Stimulated activated CD4-positive, alpha-beta T cell treated with anti-CD3 and anti-CD28 coated beads, TNF-alpha, amount 100 ng/mL, for 48 hours (primary cell): ENCODE data around the gene TWSG1.
"Not testable (repeated sequence)": the region's sequence is repeated elsewhere in the genome, so short reads cannot be mapped to it uniquely, and the experiment has no call there.

Experiments used
- DNase-seq, 3 donors: peaks; one replicate each; pipeline ENCODE4 v3.0.0-alpha.2; 2020; ENCODE audit warnings: low read depth in 3 of 3

TWSG1 gene

GRCh38 chr18:9426753-9427152 is 92.2 kb downstream of the TWSG1 start:
- no peak for DNase-seq

DNA sequence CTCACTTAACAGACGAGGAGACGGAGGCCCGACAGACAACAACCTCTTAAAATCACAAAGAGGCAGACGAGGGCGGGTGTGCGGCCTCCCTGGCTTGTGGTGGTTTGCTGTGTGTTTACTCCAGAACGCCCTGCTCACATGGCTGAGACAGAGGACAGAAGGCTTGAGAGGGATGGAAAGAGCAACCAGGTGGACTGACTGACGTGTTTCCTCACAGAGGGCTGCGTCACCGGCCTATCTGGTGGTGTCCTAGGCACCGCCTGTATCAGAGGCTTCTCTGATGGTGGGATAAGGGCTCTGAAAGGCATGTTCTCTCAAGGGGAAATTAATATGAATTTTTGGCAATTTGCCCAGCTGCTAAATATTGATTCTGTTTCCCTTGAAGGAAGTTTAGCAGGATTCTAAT is 93.7 kb downstream of the TWSG1 start:
- DNase-seq: no peak

DNA sequence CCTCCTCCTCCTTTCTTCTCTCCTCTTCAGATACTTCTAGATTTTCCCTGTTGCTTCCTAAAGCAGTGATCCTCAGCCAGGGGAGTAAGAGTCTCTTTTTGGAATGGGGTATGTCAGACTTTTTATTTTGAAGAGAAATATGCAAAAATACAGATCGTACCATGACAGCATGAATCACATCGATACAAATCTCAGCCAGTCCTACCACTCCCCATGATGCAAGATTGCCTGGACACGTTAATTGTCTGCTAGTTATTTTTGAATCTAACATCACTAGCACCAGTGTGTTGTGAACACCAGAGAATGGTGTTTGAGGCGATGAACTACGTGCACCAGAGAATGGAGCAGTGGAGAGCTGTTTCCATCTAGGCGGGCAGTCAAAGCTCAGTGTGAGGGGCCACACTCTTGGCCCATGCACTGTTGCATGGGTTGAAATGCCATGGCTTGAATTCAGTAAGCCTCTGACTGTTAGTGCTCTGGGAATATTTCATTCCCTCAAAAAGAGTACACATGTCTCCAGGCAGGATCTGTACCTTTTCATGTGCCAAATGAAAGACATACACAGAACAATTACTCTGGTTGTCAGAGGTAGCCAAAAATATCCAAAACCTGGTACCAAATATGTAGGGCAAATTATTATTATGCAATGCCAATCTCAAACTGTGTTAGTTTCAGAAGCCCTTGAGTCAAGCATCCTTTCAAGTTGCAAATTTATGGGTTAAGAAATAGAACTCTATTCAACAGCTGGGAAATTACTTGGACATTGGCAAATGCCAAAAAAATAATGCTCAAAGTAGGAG is 94.5 kb downstream of the TWSG1 start:
- no peak for DNase-seq

GRCh38 chr18:9429662-9429993 is 95.1 kb downstream of the TWSG1 start:
- no peak for DNase-seq

- not testable (repeated sequence) for DNase-seq
These were observed 95.7 kb downstream of the TWSG1 start for GRCh38 chr18:9430315-9430714.

GRCh38 chr18:9431296-9431695 is 96.7 kb downstream of the TWSG1 start:
- DNase-seq: no peak

DNA sequence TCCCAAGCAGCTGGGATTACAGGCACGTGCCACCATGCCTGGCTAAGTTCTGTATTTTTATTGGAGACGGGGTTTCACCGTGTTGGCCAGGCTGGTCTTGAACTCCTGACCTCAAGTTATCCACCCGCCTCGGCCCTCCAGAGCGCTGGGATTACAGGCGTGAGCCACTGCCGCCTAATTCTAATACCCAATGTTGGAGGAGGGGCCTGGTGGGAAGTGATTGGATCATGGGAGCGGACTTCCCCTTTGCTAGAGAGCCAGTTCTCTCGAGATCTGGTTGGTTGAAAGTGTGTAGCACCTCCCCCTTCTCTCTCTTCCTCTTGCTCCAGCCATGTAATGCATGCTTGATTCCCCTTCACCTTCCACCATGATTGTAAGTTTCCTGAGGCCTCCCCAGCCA is 98.5 kb downstream of the TWSG1 start:
- DNase-seq: not testable (repeated sequence)

GRCh38 chr18:9433671-9434121 is 99.1 kb downstream of the TWSG1 start:
- no peak for DNase-seq

- no peak for DNase-seq
These were observed 99.6 kb downstream of the TWSG1 start for GRCh38 chr18:9434122-9434701.

DNA sequence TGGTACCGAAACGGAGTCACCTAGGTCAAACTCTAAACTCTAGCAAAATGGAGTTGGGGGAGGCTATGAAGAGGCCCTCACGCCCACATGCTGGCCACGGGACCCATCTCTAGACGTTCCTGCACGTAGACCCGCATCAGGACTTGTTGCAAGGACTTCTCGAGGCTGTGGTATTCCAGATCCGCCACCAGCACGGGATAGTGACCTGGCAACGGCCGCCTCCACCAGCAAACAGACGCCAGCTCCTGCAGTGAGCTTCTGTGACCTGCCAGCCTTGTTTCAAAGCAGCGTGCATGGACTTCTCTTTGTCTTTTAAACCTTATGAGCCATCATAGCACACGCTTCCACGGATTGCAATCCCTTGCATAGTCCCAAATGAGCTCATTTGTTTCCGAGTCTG is 100.5 kb downstream of the TWSG1 start:
- DNase-seq: no peak

- no peak for DNase-seq
These were observed 101.8 kb downstream of the TWSG1 start for GRCh38 chr18:9436206-9436929.

GRCh38 chr18:9437021-9437437 is 102.5 kb downstream of the TWSG1 start:
- no peak for DNase-seq

GRCh38 chr18:9437672-9438071 is 103.1 kb downstream of the TWSG1 start:
- DNase-seq: no peak

- DNase-seq: no peak
These were observed 106.5 kb downstream of the TWSG1 start for GRCh38 chr18:9441061-9441460.

DNA sequence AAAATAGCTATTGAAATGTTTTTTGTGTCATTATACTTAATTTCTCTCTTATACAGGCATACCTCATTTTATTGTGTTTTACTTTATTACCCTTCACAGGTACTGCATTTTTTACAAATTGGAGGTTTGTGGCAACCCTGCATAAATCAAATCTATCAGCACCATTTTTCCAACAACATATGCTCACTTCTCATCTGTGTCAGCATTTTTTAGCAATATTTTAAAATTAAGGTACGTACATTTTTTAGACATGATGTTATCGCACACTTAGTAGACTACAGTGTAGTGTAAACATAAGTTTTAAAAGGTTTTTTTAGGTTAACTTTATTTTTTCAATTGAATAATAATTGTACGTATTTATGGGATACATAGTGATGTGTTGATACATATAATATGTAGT is 110.0 kb downstream of the TWSG1 start:
- DNase-seq: no peak

- no peak for DNase-seq
These were observed 112.3 kb downstream of the TWSG1 start for GRCh38 chr18:9446839-9447238.

GRCh38 chr18:9447334-9447733 is 112.8 kb downstream of the TWSG1 start:
- no peak for DNase-seq

- DNase-seq: no peak
These were observed 115.2 kb downstream of the TWSG1 start for GRCh38 chr18:9449600-9450414.

- DNase-seq: not testable (repeated sequence)
These were observed 116.3 kb downstream of the TWSG1 start for GRCh38 chr18:9450920-9451319.
